ENCODE measurements around the gene VKORC1.

VKORC1 gene

GRCh38 chr16:31081428-31082351 is 12.9 kb downstream of the VKORC1 start:
- FAIRE-seq: no peak

DNA sequence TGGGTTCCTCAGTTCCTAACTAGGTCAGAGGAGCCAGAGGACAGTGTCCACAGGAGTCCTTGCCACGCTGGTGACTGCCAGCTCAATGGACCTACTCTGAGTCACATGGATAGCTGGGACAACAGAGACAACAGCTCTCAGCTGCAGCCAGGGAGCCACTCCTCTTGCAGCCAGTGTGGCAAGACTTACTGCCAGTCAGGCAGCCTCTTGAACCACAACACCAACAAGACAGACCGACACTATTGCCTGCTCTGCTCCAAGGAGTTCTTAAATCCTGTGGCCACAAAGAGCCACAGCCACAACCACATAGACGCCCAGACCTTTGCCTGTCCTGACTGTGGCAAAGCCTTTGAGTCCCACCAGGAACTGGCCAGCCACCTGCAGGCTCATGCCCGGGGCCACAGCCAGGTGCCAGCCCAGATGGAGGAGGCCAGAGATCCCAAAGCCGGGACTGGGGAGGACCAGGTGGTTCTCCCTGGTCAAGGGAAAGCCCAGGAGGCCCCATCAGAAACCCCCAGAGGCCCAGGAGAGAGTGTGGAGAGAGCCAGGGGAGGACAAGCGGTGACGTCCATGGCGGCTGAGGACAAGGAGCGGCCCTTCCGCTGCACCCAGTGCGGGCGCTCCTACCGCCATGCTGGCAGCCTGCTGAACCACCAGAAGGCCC is 13.7 kb downstream of the VKORC1 start:
- FAIRE-seq: no peak

DNA sequence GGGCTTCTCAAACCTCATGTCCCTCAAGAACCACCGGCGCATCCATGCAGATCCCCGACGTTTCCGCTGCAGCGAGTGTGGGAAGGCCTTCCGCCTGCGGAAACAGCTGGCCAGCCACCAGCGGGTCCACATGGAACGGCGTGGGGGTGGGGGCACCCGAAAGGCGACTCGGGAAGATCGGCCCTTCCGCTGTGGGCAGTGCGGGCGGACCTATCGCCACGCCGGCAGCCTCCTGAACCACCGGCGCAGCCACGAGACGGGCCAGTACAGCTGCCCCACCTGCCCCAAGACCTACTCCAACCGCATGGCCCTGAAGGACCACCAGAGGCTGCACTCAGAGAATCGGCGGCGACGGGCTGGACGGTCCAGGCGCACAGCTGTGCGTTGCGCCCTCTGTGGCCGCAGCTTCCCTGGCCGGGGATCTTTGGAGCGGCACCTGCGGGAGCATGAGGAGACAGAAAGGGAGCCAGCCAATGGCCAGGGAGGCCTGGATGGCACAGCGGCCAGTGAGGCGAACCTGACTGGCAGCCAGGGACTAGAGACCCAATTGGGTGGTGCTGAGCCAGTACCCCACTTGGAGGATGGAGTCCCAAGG is 14.5 kb downstream of the VKORC1 start:
- no peak for FAIRE-seq

GRCh38 chr16:31079342-31079944 is 15.2 kb downstream of the VKORC1 start:
- no peak for FAIRE-seq

- FAIRE-seq: no peak
Observed at GRCh38 chr16:31078597-31079341, 15.8 kb downstream of the VKORC1 start.

GRCh38 chr16:31077592-31078396 is 16.8 kb downstream of the VKORC1 start:
- FAIRE-seq: no peak

DNA sequence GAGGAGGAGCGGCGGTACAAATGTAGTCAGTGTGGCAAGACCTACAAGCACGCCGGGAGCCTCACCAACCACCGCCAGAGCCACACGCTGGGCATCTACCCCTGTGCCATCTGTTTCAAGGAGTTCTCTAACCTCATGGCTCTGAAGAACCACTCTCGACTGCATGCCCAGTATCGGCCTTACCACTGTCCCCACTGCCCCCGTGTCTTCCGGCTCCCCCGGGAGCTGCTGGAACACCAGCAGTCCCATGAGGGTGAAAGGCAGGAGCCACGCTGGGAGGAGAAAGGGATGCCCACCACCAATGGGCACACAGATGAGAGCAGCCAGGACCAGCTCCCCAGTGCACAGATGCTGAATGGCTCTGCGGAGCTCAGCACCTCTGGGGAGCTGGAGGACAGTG is 17.6 kb downstream of the VKORC1 start:
- no peak for FAIRE-seq

- FAIRE-seq: no peak
Observed at GRCh38 chr16:31076319-31076718, 18.3 kb downstream of the VKORC1 start.

DNA sequence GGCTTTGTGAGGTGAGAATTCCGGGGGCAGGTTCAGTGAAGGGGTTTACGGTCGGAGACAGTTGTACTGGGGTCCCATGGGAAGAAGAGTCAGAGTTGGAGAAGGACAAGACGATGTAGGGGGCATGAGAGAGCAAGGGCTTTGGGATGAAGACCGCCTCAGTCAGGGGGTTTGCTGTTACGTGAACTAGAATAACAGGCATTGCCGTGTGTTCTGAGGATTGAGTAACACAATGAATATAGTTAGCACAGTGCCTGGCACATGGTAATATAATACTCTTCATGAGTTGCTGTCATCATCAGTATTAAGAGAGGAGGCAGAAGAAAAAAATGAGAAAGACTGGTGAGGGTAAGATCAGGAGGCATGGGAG is 19.8 kb downstream of the VKORC1 start:
- no peak for FAIRE-seq

DNA sequence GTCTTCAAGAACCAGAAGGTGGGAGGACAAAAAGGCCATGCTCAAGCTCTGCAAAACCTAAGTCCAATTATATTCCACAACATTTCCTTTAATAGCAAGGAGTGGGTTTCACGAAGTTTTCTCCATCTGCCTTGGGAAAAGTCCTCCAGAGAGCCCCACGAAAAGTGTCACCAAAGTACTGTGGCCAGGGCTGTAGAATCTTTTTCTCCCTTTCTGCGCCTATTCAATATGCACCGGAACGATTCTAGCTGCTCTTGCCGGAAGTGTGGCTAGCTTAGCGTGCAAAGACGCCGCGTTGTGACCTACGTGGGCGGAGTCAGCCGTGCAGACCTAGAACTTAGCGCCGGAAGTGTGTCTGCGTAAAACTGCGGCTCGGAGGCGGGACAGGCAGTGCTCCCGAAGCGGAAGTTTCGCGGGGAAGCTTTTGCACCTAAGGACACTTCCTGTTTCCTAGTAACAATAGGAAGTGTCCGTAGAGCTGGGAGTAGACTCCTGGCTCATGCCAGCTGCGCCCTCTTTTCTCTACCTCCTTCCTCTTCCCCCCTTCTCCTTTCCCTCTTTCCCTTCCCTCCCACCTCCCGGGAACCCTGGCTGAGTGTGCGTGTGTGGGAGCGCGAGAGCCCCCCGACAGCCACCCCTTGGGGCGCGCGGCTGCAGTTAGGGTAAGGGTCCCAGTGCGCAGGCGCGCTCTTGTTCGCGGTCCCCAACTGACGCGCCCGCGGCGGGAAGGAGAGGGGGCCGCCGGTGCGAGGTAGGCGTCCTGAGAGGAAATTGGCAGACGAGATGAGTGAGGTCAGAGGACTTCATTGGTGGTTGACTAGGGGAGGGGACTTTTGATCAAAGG is 20.4 kb downstream of the VKORC1 start, which contains the start of the genes ZNF646 and ZNF668:
Gene ZNF646, plus strand, starts transcription at position 453 of the 844 bp plus-strand sequence. CDS start 1,903 bp downstream, outside the sequence.
Gene ZNF668, minus strand, starts transcription at position 271 of the 844 bp plus-strand sequence. CDS start 9,781 bp downstream, outside the sequence.
- peak; percentile 88 for FAIRE-seq

DNA sequence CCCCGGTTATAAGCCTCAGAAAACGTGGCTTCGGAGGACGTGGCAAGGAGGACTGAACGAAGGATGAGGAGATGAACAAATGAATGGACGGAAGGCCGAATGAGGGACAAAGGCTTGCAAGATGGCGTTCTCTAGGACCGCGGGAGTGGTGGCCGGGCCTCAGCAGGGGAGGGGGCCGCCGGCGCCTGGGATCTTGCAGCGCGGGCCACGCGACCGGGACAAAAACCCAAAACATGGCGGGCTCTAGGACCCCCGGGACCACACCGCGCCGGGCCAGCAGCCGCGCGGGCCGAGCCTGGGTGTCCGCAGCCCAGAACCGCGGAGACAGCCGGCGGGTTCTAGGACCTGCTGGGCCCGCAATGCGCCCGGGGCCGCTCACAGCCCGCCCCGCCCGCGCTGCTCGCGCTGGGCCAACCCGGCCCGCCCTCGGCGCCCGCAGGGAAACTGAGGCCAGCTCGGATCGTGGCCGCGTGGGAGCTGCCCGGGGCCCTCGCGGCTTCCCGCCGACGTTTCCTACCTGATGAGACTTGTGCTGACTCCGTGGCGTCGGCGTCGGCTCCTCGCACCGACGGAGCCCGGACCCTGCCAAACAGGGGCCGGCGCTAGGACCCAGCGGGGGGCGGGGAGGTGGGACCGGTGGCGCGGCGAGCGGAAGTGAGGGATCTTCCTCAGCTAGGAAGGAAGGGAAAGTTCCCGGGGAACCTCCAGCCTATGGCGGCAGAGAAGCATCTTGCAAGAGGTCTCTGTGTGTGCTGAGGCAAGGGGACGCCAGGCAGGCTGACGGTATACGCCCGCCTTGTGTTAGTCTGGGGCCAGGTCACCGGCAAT is 21.2 kb downstream of the VKORC1 start:
- no peak for FAIRE-seq

DNA sequence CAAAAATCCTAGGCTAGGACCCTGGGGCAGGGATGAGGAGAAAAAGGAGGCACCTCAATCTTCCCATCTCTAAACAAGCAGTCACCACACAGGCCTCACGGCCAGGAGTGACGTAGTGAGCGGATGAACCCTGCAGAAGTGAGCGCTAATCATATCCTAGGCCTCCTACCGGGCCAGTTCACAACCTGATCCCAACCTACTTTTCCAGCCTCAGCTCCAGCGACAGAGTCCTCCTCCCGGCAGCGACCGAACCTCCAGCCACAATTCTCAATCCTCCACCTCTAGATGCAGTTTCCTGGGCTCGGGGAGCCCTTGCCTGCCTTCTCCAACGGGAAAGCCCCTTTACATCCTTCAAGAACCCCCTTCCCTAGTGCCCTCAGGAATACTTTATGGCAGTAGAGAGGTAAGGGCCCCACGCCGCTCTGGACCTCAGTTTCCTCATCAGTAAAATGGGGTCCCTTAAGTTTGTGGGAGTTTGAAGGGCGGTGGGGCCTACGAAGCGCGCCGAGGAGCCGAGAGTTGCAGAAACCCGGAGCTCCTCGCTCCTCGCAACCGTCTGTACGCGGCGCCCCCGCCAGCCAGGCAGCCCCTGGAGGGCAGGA is 22.0 kb downstream of the VKORC1 start:
- FAIRE-seq: no peak

DNA sequence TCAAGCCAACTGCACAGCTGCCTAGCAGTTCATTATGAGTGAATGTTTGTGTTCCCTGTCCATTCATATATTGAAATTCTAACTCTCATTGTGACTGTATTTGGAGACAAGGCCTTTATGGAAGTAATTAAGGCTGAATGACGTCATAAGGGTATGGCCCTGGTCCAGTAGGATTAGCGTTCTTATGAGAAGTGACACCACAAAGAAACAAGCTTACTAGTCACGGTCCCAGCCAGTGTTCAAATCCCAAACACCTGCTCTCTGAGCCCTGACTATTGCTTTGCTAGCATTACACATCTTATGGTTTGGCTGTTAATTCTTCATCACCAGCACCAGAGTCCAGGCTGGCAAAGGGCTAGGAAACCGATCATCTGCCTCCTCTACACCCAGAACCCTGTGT is 22.7 kb downstream of the VKORC1 start:
- no peak for FAIRE-seq

- no peak for FAIRE-seq
Observed at GRCh38 chr16:31067342-31067741, 27.3 kb downstream of the VKORC1 start.

DNA sequence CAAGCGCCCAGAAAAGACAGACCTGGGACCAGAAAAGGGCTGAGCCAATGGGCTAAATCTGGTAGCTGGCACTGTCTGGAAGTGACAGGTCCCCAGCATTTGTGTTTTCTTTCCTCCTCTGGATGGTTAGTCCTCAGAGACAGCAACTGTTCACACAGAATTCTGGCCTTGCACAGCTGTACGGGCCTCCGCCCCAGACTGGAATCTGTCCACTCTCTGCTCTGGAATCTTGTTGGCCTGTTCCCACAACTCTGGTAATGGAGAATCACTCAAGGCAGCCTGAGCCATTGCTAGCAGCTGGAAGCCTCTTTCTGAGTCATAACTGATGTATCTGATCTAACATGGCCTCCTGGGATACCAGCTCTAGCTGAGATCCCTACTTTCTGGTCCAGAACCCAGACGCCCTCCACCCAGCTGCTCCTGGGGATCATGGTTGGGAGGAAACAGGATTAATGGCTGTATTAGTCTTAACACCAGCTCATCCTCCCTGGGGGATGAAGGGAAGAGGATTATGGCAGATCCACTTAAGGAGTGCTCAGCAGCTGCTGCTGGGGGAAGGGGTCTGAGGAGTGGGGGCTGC is 29.6 kb downstream of the VKORC1 start:
- FAIRE-seq: no peak

DNA sequence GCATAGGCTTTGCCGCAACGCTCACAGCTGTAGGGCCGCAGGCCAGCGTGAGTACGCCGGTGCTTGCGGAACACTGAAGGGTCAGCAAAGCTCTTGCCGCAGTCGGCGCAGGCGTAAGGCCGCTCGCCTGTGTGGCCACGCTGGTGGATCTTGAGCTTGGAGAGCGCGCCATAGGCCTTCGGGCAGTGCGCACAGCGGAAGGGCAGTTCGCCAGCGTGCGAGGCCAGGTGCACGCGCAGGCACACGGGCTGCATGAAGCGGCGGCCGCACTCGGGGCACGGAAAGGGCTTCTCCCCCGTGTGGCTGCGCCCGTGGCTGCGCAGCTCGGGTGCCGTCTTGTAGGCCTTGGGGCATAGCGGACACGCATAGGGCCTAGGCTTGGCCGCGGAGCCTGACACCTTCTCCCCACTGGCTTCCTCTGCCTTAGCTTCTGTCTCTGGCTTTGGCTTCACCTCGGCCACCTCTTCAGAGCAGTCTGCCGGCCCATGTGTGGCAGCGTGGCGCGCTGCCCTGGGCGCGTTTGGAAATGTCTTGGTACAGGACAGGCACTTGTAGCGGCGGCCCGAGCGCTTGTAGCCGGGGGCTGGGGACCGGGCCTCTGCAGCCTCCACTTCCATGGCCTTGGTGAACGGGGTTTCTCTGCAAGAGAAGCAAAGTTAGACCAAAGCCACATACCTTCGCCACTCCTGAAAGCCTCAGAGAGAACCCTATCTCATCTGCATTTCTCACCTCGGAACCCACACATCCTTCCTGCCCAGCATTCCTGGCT is 30.6 kb downstream of the VKORC1 start:
- no peak for FAIRE-seq

GRCh38 chr16:31063495-31063842 is 31.1 kb downstream of the VKORC1 start:
- FAIRE-seq: no peak

GRCh38 chr16:31061813-31062440 is 32.7 kb downstream of the VKORC1 start:
- FAIRE-seq: no peak
